Liver (tissue), 9 donors: ENCODE measurements around the gene FGF12. TPM values are rescaled to one million over a fixed set of nuclear protein-coding genes. Genes with fewer than 3 reads are reported as not detected.

Experiments used
- DNase-seq: peaks from one replicate; pipeline ENCODE4 v3.0.0-alpha.2; 2017; ENCODE audit warnings: low spot score
- H3K27ac ChIP-seq, 2 donors: one replicate each; pipeline ENCODE4 v1.7.0; 2013; ENCODE audit warnings: inconsistent platforms in 2 of 2, low read length in 2 of 2, control low read depth in 1 of 2, low read depth in 1 of 2, mild to moderate bottlenecking in 1 of 2
- H3K27me3 ChIP-seq, 4 donors: one replicate each; pipeline versions ENCODE4 v1.6.1 to v1.7.0; 2013; ENCODE audit warnings: low read length in 3 of 4, inconsistent platforms in 1 of 4, mild to moderate bottlenecking in 1 of 4, moderate library complexity in 1 of 4; ENCODE audit not compliant: control insufficient read depth in 4 of 4, insufficient read depth in 4 of 4
- H3K36me3 ChIP-seq, 4 donors: one replicate each; pipeline versions ENCODE4 v1.6.1 to v1.7.0; 2013; ENCODE audit warnings: low read length in 3 of 4, mild to moderate bottlenecking in 3 of 4, low read depth in 1 of 4, moderate library complexity in 1 of 4; ENCODE audit not compliant: control insufficient read depth in 4 of 4, insufficient read depth in 3 of 4
- H3K4me1 ChIP-seq, 4 donors: one replicate each; pipeline versions ENCODE4 v1.6.1 to v1.7.0; 2013; ENCODE audit warnings: low read length in 3 of 4, mild to moderate bottlenecking in 3 of 4, moderate library complexity in 1 of 4; ENCODE audit not compliant: control insufficient read depth in 4 of 4, insufficient read depth in 4 of 4
- H3K4me3 ChIP-seq, 3 donors: one replicate each; pipeline versions ENCODE4 v1.6.1 to v1.7.0; 2013; ENCODE audit warnings: low read length in 3 of 3, control low read depth in 1 of 3, low read depth in 1 of 3, mild to moderate bottlenecking in 1 of 3
- H3K9ac ChIP-seq, 2 donors: one replicate each; pipeline ENCODE4 v1.7.0; 2013; ENCODE audit warnings: low read length in 2 of 2, mild to moderate bottlenecking in 2 of 2, moderate library complexity in 2 of 2, control low read depth in 1 of 2, low read depth in 1 of 2
- H3K9me3 ChIP-seq, 4 donors: one replicate each; pipeline versions ENCODE4 v1.6.1 to v1.7.0; 2013; ENCODE audit warnings: low read length in 3 of 4; ENCODE audit not compliant: control insufficient read depth in 4 of 4
- EGR1 ChIP-seq, 2 donors: IDR thresholded peaks; 2 replicates each; pipeline ENCODE4 v1.6.1; 2016 to 2018; ENCODE audit warnings: antibody characterized with exemption in 2 of 2, low read depth in 2 of 2
- FOXA1 ChIP-seq: IDR thresholded peaks from 2 replicates; pipeline ENCODE4 v1.6.1; 2016; ENCODE audit warnings: antibody characterized with exemption
- FOXA2 ChIP-seq: IDR thresholded peaks from 2 replicates; pipeline ENCODE4 v1.6.1; 2016; ENCODE audit warnings: antibody characterized with exemption
- GABPA ChIP-seq, 2 donors: IDR thresholded peaks in 1 of 2; conservative IDR thresholded peaks in 1 of 2; 2 replicates each; pipeline ENCODE4 v1.6.1; 2016; ENCODE audit warnings: antibody characterized with exemption in 2 of 2, mild to moderate bottlenecking in 1 of 2, moderate library complexity in 1 of 2
- HNF4A ChIP-seq, 2 donors: conservative IDR thresholded peaks; 2 replicates each; pipeline ENCODE4 v1.6.1; 2016; ENCODE audit warnings: antibody characterized with exemption in 2 of 2, mild to moderate bottlenecking in 2 of 2
- HNF4G ChIP-seq: IDR thresholded peaks from 2 replicates; pipeline ENCODE4 v1.6.1; 2016; ENCODE audit warnings: antibody characterized with exemption
- JUND ChIP-seq, 2 donors: IDR thresholded peaks; 2 replicates each; pipeline ENCODE4 v1.6.1; 2016; ENCODE audit warnings: antibody characterized with exemption in 2 of 2
- RXRA ChIP-seq, 2 donors: IDR thresholded peaks; 2 replicates each; pipeline ENCODE4 v1.6.1; 2017 to 2018; ENCODE audit warnings: antibody characterized with exemption in 2 of 2, mild to moderate bottlenecking in 1 of 2
- SP1 ChIP-seq: IDR thresholded peaks from 2 replicates; pipeline ENCODE4 v1.6.1; 2018; ENCODE audit warnings: antibody characterized with exemption, mild to moderate bottlenecking
- TAF1 ChIP-seq: conservative IDR thresholded peaks from 2 replicates; pipeline ENCODE4 v1.6.1; 2016; ENCODE audit warnings: antibody characterized with exemption, mild to moderate bottlenecking
- YY1 ChIP-seq: IDR thresholded peaks from 2 replicates; pipeline ENCODE4 v1.6.1; 2016; ENCODE audit warnings: antibody characterized with exemption, mild to moderate bottlenecking
- WGBS: extraction: QIAGEN DNeasy Blood & Tissue Kit; methylation state at CpG from one replicate; pipeline ENCODE4 v1.1.7; 2013; 5-methylcytosine and 5-hydroxymethylcytosine counted together
- polyA plus RNA-seq, 2 donors: library from polyadenylated mRNA; stranded (reverse) in 1 of 2; unstranded in 1 of 2; fragments of 200-250 nt in 1 of 2; fragments of >200 nt in 1 of 2; fragmentation: Nextera tagmentation in 1 of 2; extraction: Ambion mirVana in 1 of 2; gene quantifications; one replicate each; pipeline versions ENCODE4 v1.2.1 to v1.2.3, GENCODE V29; 2013 to 2015
- total RNA-seq, 2 donors: library from RNA; depleted of rRNA; stranded (reverse); fragments of >200 nt; gene quantifications; one replicate each; pipeline ENCODE4 v1.2.3, GENCODE V29; 2014
- TF ChIP-seq, protein P1 (sequence below): IDR thresholded peaks from 2 replicates; pipeline ENCODE4 v1.6.1; 2016; ENCODE audit warnings: antibody characterized with exemption
- TF ChIP-seq, protein P2 (sequence below): fragments of 150-350 bp; IDR thresholded peaks from 2 replicates; pipeline ENCODE4 v1.5.1; 2017; ENCODE audit warnings: improper control_type of control experiment, low read depth, low read length; ENCODE audit not compliant: missing input control
- TF ChIP-seq, protein P3 (sequence below): IDR thresholded peaks from 2 replicates; pipeline ENCODE4 v1.6.1; 2016; ENCODE audit warnings: antibody characterized with exemption
- TF ChIP-seq, protein P4 (sequence below): IDR thresholded peaks from 2 replicates; pipeline ENCODE4 v1.6.1; 2016; ENCODE audit warnings: antibody characterized with exemption
- TF ChIP-seq, protein P5 (sequence below): IDR thresholded peaks from 2 replicates; pipeline ENCODE4 v1.6.1; 2016; ENCODE audit warnings: antibody characterized with exemption, mild to moderate bottlenecking
- donor health status: healthy.
- donor health status: healthy.
- donor health status: healthy.
- donor health status: healthy.
- donor health status: healthy.

Gene FGF12
- total and polyA plus RNA-seq, 4 donors: 0.11 to 0.59 (median 0.19) TPM

DNA sequence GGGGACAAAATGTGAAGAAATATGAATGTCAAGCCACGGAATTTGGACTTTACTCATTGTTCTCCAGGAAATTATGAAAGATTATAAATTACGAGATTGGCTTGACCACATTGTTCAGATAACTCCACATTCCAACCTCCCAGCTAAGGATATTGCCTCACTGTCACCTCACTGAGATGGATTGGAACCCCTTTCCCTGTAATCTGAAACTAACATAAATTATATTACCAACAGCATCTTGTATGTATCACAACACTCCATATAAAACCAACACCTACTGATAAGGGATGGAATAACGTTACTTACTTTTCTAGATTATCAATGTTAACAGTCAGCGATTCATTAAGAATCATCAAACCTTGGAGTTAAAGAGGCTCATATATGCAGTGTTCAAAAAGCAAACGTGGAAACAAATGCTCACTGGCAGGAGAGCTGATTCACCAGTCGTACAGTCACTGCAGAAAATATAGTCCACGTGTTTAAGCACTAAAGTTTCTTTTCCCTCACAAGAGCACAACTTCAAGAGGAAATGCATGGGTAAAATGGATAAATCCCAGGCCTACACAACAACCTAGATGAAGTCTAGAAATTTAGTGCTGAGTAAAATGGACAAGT lies 451.5 kb downstream of the FGF12 start:
- Histone ChIP-seq H3K36me3 (no peaks in the 10 kb centered on the region), H3K9me3 (no peaks in the 10 kb centered on the region), H3K27ac (no peak overlapping the region), H3K9ac (no peak overlapping the region), H3K4me3 (no peak overlapping the region), H3K4me1 (no peaks in the 10 kb centered on the region), H3K27me3 (no peaks in the 10 kb centered on the region)
- TF ChIP-seq, protein P1, sequence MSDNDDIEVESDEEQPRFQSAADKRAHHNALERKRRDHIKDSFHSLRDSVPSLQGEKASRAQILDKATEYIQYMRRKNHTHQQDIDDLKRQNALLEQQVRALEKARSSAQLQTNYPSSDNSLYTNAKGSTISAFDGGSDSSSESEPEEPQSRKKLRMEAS: no peak
- TF ChIP-seq EGR1 (IDR thresholded peaks at IDR 0.05; ENCODE audit: low read depth in 2 of 2): no peak
- TF ChIP-seq, protein P2, sequence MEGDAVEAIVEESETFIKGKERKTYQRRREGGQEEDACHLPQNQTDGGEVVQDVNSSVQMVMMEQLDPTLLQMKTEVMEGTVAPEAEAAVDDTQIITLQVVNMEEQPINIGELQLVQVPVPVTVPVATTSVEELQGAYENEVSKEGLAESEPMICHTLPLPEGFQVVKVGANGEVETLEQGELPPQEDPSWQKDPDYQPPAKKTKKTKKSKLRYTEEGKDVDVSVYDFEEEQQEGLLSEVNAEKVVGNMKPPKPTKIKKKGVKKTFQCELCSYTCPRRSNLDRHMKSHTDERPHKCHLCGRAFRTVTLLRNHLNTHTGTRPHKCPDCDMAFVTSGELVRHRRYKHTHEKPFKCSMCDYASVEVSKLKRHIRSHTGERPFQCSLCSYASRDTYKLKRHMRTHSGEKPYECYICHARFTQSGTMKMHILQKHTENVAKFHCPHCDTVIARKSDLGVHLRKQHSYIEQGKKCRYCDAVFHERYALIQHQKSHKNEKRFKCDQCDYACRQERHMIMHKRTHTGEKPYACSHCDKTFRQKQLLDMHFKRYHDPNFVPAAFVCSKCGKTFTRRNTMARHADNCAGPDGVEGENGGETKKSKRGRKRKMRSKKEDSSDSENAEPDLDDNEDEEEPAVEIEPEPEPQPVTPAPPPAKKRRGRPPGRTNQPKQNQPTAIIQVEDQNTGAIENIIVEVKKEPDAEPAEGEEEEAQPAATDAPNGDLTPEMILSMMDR: no peak
- TF ChIP-seq HNF4G: no peak
- no peak for TF ChIP-seq FOXA2
- TF ChIP-seq RXRA (IDR thresholded peaks at IDR 0.05): no peak
- TF ChIP-seq, protein P3, sequence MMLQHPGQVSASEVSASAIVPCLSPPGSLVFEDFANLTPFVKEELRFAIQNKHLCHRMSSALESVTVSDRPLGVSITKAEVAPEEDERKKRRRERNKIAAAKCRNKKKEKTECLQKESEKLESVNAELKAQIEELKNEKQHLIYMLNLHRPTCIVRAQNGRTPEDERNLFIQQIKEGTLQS: no peak
- TF ChIP-seq YY1: no peak
- TF ChIP-seq, protein P4, sequence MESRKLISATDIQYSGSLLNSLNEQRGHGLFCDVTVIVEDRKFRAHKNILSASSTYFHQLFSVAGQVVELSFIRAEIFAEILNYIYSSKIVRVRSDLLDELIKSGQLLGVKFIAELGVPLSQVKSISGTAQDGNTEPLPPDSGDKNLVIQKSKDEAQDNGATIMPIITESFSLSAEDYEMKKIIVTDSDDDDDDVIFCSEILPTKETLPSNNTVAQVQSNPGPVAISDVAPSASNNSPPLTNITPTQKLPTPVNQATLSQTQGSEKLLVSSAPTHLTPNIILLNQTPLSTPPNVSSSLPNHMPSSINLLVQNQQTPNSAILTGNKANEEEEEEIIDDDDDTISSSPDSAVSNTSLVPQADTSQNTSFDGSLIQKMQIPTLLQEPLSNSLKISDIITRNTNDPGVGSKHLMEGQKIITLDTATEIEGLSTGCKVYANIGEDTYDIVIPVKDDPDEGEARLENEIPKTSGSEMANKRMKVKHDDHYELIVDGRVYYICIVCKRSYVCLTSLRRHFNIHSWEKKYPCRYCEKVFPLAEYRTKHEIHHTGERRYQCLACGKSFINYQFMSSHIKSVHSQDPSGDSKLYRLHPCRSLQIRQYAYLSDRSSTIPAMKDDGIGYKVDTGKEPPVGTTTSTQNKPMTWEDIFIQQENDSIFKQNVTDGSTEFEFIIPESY: no peak
- TF ChIP-seq, protein P5, sequence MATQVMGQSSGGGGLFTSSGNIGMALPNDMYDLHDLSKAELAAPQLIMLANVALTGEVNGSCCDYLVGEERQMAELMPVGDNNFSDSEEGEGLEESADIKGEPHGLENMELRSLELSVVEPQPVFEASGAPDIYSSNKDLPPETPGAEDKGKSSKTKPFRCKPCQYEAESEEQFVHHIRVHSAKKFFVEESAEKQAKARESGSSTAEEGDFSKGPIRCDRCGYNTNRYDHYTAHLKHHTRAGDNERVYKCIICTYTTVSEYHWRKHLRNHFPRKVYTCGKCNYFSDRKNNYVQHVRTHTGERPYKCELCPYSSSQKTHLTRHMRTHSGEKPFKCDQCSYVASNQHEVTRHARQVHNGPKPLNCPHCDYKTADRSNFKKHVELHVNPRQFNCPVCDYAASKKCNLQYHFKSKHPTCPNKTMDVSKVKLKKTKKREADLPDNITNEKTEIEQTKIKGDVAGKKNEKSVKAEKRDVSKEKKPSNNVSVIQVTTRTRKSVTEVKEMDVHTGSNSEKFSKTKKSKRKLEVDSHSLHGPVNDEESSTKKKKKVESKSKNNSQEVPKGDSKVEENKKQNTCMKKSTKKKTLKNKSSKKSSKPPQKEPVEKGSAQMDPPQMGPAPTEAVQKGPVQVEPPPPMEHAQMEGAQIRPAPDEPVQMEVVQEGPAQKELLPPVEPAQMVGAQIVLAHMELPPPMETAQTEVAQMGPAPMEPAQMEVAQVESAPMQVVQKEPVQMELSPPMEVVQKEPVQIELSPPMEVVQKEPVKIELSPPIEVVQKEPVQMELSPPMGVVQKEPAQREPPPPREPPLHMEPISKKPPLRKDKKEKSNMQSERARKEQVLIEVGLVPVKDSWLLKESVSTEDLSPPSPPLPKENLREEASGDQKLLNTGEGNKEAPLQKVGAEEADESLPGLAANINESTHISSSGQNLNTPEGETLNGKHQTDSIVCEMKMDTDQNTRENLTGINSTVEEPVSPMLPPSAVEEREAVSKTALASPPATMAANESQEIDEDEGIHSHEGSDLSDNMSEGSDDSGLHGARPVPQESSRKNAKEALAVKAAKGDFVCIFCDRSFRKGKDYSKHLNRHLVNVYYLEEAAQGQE: no peak
- no peak for TF ChIP-seq FOXA1
- no peak for TF ChIP-seq SP1
- no peak for TF ChIP-seq HNF4A (conservative IDR thresholded peaks at IDR 0.05)
- TF ChIP-seq TAF1: no peak
- WGBS: 76% methylated on average over 7 of the region's 7 CpGs
- no peak for DNase-seq

DNA sequence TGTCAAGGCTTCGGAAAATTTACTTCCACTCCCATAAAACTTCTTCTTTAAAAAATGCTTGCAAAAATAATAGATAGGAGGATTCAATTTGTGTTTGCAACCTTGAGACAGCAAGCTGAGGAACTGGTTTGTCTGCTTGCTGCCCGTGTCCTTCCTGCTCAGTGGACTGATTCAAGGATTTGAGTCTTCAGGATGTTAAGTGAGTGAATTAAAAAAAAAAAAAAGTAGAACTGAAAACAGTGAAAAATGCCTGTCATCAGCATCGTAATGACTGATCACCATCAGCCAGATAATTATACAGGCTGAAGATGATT lies 453.7 kb downstream of the FGF12 start:
- no peak for TF ChIP-seq RXRA (IDR thresholded peaks at IDR 0.05)
- TF ChIP-seq FOXA1: no peak
- no peak for TF ChIP-seq HNF4A (conservative IDR thresholded peaks at IDR 0.05)
- no peak for TF ChIP-seq GABPA (IDR thresholded peaks at IDR 0.05 in 1 of 2, conservative IDR thresholded peaks at IDR 0.05 in 1 of 2)
- TF ChIP-seq JUND (IDR thresholded peaks at IDR 0.05): no peak
- no peak for TF ChIP-seq YY1
- no peak for TF ChIP-seq HNF4G
- H3K9ac ChIP-seq: no peak overlapping the region
- no peak overlapping the region for H3K4me3 ChIP-seq
- 82% methylated on average over 3 of the region's 3 CpGs for WGBS
- H3K4me1 ChIP-seq: no peaks in the 10 kb centered on the region
- H3K36me3 ChIP-seq: no peaks in the 10 kb centered on the region
- H3K27ac ChIP-seq: no peak overlapping the region
- H3K9me3 ChIP-seq: no peaks in the 10 kb centered on the region
- DNase-seq: no peak
- H3K27me3 ChIP-seq: no peaks in the 10 kb centered on the region
